GM12878 (cell line): ENCODE results near the gene PUDP.

Experiments
- BRCA1 ChIP-seq: IDR thresholded peaks from 2 replicates; pipeline ENCODE4 v1.6.1; 2011; ENCODE audit warnings: low read depth, low read length, improper control_type of control experiment
- CHD2 ChIP-seq: IDR thresholded peaks from 2 replicates; pipeline ENCODE4 v1.6.1; 2011; ENCODE audit warnings: low read depth, low read length, improper control_type of control experiment, borderline replicate concordance
- ELK1 ChIP-seq: IDR thresholded peaks from 2 replicates; pipeline ENCODE4 v1.6.1; 2012; ENCODE audit warnings: low read depth, low read length, improper control_type of control experiment
- EP300 ChIP-seq, 2 experiments: fragments of 150-350 bp in 1 of 2; IDR thresholded peaks; 2 replicates each; pipeline ENCODE4 v1.6.1; 2011 to 2012; ENCODE audit warnings: low read depth in 2 of 2, low read length in 2 of 2, borderline replicate concordance in 1 of 2, improper control_type of control experiment in 1 of 2, inconsistent platforms in 1 of 2; ENCODE audit not compliant: control insufficient read depth in 1 of 2
- HDGF ChIP-seq: fragments of 450-650 bp; IDR thresholded peaks from 2 replicates; pipeline ENCODE4 v1.6.1; 2016; ENCODE audit warnings: antibody characterized with exemption
- POLR2A ChIP-seq: IDR thresholded peaks from 2 replicates; pipeline ENCODE4 v1.6.1; 2011; ENCODE audit warnings: low read depth, mild to moderate bottlenecking, low read length
- SPI1 ChIP-seq: IDR thresholded peaks from 2 replicates; pipeline ENCODE4 v1.6.1; 2011; ENCODE audit warnings: low read depth, mild to moderate bottlenecking, low read length, moderate library complexity, borderline replicate concordance; ENCODE audit not compliant: insufficient read depth
- TCF3 ChIP-seq: IDR thresholded peaks from 2 replicates; pipeline ENCODE4 v1.6.1; 2012; ENCODE audit warnings: low read depth, mild to moderate bottlenecking, low read length, borderline replicate concordance; ENCODE audit not compliant: insufficient read depth
- YY1 ChIP-seq: IDR thresholded peaks from 2 replicates; pipeline ENCODE4 v1.6.1; 2011; ENCODE audit warnings: low read depth, mild to moderate bottlenecking, low read length
- TF ChIP-seq, protein P1 (sequence below): fragments of 450-650 bp; conservative IDR thresholded peaks from 2 replicates; pipeline ENCODE4 v1.6.1; 2017; ENCODE audit warnings: mild to moderate bottlenecking, moderate library complexity

GRCh38 chrX:7092543-7092942 lies 55.4 kb downstream of the PUDP start:
- no peak for TF ChIP-seq HDGF
- TF ChIP-seq EP300 (IDR thresholded peaks at IDR 0.05; ENCODE audit: borderline replicate concordance in 1 of 2, control insufficient read depth in 1 of 2, low read depth in 2 of 2, low read length in 2 of 2) = no peak
- TF ChIP-seq YY1 = no peak
- no peak for TF ChIP-seq TCF3
- no peak for TF ChIP-seq SPI1
- no peak for TF ChIP-seq CHD2
- no peak for TF ChIP-seq ELK1
- TF ChIP-seq, protein P1, sequence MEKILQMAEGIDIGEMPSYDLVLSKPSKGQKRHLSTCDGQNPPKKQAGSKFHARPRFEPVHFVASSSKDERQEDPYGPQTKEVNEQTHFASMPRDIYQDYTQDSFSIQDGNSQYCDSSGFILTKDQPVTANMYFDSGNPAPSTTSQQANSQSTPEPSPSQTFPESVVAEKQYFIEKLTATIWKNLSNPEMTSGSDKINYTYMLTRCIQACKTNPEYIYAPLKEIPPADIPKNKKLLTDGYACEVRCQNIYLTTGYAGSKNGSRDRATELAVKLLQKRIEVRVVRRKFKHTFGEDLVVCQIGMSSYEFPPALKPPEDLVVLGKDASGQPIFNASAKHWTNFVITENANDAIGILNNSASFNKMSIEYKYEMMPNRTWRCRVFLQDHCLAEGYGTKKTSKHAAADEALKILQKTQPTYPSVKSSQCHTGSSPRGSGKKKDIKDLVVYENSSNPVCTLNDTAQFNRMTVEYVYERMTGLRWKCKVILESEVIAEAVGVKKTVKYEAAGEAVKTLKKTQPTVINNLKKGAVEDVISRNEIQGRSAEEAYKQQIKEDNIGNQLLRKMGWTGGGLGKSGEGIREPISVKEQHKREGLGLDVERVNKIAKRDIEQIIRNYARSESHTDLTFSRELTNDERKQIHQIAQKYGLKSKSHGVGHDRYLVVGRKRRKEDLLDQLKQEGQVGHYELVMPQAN = no peak
- TF ChIP-seq POLR2A = no peak
- no peak for TF ChIP-seq BRCA1
